HepG2 (cell line): Measurements from ENCODE around the gene CSE1L. TPM values are rescaled to one million over a fixed set of nuclear protein-coding genes. Genes with fewer than 3 reads are reported as not detected.

Source experiments
- HNRNPH1 ChIP-seq: fragments of 200-400 bp; formaldehyde crosslinking; optimal IDR thresholded peaks from 2 replicates; pipeline ENCODE3; 2017; ENCODE audit warnings: mild to moderate bottlenecking, low read depth, low read length
- KDM5B ChIP-seq: sonication (generic); formaldehyde crosslinking; IDR thresholded peaks from 2 replicates; pipeline ENCODE4 v1.4.0; 2020; ENCODE audit warnings: missing genetic modification reagents, mild to moderate bottlenecking, borderline replicate concordance
- MIER3 ChIP-seq: IDR thresholded peaks from 2 replicates; pipeline ENCODE4 v1.6.1; 2016; ENCODE audit warnings: missing compliant biosample characterization, borderline replicate concordance
- NAIF1 ChIP-seq: sonication (generic); formaldehyde crosslinking; IDR thresholded peaks from 2 replicates; pipeline ENCODE4 v1.5.0; 2020; ENCODE audit warnings: mild to moderate bottlenecking, missing genetic modification reagents, borderline replicate concordance
- NCOA2 ChIP-seq: sonication (generic); formaldehyde crosslinking; IDR thresholded peaks from 2 replicates; pipeline ENCODE4 v1.8.0; 2022; ENCODE audit warnings: inconsistent platforms
- NFE2L2 ChIP-seq: fragments of 150-350 bp; IDR thresholded peaks from 2 replicates; pipeline ENCODE4 v1.6.1; 2014; ENCODE audit warnings: low read length
- SALL1 ChIP-seq: sonication (generic); formaldehyde crosslinking; IDR thresholded peaks from 2 replicates; pipeline ENCODE4 v1.8.0; 2022; ENCODE audit warnings: mild to moderate bottlenecking, missing genetic modification reagents
- TCF12 ChIP-seq, 2 experiments: fragments of 450-650 bp in 1 of 2; sonication (generic) in 1 of 2; formaldehyde crosslinking in 1 of 2; IDR thresholded peaks; 2 replicates each; pipeline versions ENCODE4 v1.6.1 to v1.8.0; 2017 to 2022; ENCODE audit warnings: antibody characterized with exemption in 1 of 2, mild to moderate bottlenecking in 1 of 2, missing genetic modification reagents in 1 of 2, moderate library complexity in 1 of 2
- ZNF768 ChIP-seq: sonication (generic); formaldehyde crosslinking; IDR thresholded peaks from 2 replicates; pipeline ENCODE4 v1.4.0; 2020; ENCODE audit warnings: missing genetic modification reagents
- polyA plus RNA-seq, 8 experiments: library from polyadenylated mRNA; depleted of rRNA in 3 of 8; stranded (reverse) in 7 of 8; unstranded in 1 of 8; fragments of >200 nt; fragmentation: Illumina TruSeq in 4 of 8; extraction: Trizol in 4 of 8; gene quantifications; 2 replicates each; pipeline versions ENCODE4 v1.2.1 to v1.2.3, GENCODE V29; 2011 to 2016; ENCODE audit warnings: low read depth in 4 of 8, missing spikeins in 1 of 8, mixed read lengths in 1 of 8; ENCODE audit not compliant: insufficient read depth in 1 of 8
- total RNA-seq, 5 experiments: library from RNA; depleted of rRNA; stranded (reverse); fragments of >200 nt; fragmentation: Illumina TruSeq; extraction: Trizol; gene quantifications; 2 replicates each; pipeline ENCODE4 v1.2.3, GENCODE V29; 2016; ENCODE audit warnings: low read depth in 1 of 5
- TF ChIP-seq, protein P1 (sequence below): sonication (generic); formaldehyde crosslinking; IDR thresholded peaks from 2 replicates; pipeline ENCODE4 v1.5.1; 2020; ENCODE audit warnings: mild to moderate bottlenecking, missing genetic modification reagents, borderline replicate concordance
- TF ChIP-seq, protein P2 (sequence below): sonication (generic); formaldehyde crosslinking; IDR thresholded peaks from 2 replicates; pipeline ENCODE4 v1.5.1; 2020; ENCODE audit warnings: mild to moderate bottlenecking, missing genetic modification reagents, moderate library complexity
- TF ChIP-seq, protein P3 (sequence below): sonication (generic); formaldehyde crosslinking; IDR thresholded peaks from 2 replicates; pipeline ENCODE4 v1.8.0; 2022; ENCODE audit warnings: mild to moderate bottlenecking, missing genetic modification reagents, moderate library complexity
- TF ChIP-seq, protein P4 (sequence below), 2 experiments: fragments of 450-650 bp in 1 of 2; sonication (generic) in 1 of 2; formaldehyde crosslinking; IDR thresholded peaks; 2 replicates each; pipeline versions ENCODE4 v1.5.0 to v1.8.0; 2020 to 2022; ENCODE audit warnings: mild to moderate bottlenecking in 1 of 2, missing genetic modification reagents in 1 of 2

The CSE1L gene
- total and polyA plus RNA-seq, 2 of the 13 experiments (the other 11 are each of a cell fraction or from before 2014, with no cell fraction given), result 56.9 to 258 TPM

DNA sequence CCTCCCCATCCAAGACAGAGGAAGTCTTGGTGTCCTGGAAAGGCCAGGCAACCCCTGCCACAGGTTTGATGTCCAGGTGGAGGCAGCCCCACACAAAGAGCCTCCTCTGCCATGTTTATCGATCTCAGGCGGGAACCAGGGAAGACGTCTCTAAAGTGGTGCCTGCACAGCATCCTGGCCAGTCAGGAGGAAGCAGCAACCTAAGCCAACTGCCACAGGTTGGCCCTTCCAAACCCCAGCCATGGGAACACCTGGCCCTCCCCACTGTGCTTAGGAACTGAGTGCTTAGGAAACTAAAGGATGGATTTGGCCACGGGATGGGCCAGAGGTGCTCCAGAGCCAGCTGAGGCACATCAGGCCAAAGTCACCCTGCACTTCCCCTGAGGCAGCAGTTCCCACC, 56.9 kb downstream of the CSE1L start (continued):
- no peak for TF ChIP-seq NAIF1 (CRISPR knock-in tag)
- no peak for TF ChIP-seq TCF12 (IDR thresholded peaks at IDR 0.05)
- no peak for TF ChIP-seq TCF12 (CRISPR knock-in tag; IDR thresholded peaks at IDR 0.05)
- 0 out of 2 replicates have a peak, but pooled peaks have one; percentile 34 for TF ChIP-seq KDM5B
- TF ChIP-seq MIER3, result no peak
- TF ChIP-seq, protein P1, sequence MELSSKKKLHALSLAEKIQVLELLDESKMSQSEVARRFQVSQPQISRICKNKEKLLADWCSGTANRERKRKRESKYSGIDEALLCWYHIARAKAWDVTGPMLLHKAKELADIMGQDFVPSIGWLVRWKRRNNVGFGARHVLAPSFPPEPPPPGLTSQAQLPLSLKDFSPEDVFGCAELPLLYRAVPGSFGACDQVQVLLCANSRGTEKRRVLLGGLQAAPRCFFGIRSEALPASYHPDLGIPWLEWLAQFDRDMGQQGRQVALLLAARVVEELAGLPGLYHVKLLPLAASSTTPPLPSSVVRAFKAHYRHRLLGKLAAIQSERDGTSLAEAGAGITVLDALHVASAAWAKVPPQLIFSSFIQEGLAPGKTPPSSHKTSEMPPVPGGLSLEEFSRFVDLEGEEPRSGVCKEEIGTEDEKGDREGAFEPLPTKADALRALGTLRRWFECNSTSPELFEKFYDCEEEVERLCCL (CRISPR knock-in tag), result no peak
- TF ChIP-seq, protein P2, sequence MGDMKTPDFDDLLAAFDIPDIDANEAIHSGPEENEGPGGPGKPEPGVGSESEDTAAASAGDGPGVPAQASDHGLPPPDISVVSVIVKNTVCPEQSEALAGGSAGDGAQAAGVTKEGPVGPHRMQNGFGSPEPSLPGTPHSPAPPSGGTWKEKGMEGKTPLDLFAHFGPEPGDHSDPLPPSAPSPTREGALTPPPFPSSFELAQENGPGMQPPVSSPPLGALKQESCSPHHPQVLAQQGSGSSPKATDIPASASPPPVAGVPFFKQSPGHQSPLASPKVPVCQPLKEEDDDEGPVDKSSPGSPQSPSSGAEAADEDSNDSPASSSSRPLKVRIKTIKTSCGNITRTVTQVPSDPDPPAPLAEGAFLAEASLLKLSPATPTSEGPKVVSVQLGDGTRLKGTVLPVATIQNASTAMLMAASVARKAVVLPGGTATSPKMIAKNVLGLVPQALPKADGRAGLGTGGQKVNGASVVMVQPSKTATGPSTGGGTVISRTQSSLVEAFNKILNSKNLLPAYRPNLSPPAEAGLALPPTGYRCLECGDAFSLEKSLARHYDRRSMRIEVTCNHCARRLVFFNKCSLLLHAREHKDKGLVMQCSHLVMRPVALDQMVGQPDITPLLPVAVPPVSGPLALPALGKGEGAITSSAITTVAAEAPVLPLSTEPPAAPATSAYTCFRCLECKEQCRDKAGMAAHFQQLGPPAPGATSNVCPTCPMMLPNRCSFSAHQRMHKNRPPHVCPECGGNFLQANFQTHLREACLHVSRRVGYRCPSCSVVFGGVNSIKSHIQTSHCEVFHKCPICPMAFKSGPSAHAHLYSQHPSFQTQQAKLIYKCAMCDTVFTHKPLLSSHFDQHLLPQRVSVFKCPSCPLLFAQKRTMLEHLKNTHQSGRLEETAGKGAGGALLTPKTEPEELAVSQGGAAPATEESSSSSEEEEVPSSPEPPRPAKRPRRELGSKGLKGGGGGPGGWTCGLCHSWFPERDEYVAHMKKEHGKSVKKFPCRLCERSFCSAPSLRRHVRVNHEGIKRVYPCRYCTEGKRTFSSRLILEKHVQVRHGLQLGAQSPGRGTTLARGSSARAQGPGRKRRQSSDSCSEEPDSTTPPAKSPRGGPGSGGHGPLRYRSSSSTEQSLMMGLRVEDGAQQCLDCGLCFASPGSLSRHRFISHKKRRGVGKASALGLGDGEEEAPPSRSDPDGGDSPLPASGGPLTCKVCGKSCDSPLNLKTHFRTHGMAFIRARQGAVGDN (CRISPR knock-in tag), result peak; percentile 31; the same call in 1 of the 2 replicates
- TF ChIP-seq, protein P3, sequence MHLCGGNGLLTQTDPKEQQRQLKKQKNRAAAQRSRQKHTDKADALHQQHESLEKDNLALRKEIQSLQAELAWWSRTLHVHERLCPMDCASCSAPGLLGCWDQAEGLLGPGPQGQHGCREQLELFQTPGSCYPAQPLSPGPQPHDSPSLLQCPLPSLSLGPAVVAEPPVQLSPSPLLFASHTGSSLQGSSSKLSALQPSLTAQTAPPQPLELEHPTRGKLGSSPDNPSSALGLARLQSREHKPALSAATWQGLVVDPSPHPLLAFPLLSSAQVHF (CRISPR knock-in tag), result no peak
- TF ChIP-seq NFE2L2, result no peak
- no peak for TF ChIP-seq SALL1 (CRISPR knock-in tag)
- peak; percentile 47; the same call in 1 of the 2 replicates for TF ChIP-seq ZNF768 (CRISPR knock-in tag)
- TF ChIP-seq, protein P4, sequence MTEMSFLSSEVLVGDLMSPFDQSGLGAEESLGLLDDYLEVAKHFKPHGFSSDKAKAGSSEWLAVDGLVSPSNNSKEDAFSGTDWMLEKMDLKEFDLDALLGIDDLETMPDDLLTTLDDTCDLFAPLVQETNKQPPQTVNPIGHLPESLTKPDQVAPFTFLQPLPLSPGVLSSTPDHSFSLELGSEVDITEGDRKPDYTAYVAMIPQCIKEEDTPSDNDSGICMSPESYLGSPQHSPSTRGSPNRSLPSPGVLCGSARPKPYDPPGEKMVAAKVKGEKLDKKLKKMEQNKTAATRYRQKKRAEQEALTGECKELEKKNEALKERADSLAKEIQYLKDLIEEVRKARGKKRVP (CRISPR knock-in tag; IDR thresholded peaks at IDR 0.05), result no peak
- TF ChIP-seq NCOA2, result no peak
- no peak for TF ChIP-seq HNRNPH1
